Measurements from ENCODE around the gene MROH2A.
"Not testable (repeated sequence)": the region's sequence is repeated elsewhere in the genome, so short reads cannot be mapped to it uniquely, and the experiment has no call there.

MROH2A gene, protein sequence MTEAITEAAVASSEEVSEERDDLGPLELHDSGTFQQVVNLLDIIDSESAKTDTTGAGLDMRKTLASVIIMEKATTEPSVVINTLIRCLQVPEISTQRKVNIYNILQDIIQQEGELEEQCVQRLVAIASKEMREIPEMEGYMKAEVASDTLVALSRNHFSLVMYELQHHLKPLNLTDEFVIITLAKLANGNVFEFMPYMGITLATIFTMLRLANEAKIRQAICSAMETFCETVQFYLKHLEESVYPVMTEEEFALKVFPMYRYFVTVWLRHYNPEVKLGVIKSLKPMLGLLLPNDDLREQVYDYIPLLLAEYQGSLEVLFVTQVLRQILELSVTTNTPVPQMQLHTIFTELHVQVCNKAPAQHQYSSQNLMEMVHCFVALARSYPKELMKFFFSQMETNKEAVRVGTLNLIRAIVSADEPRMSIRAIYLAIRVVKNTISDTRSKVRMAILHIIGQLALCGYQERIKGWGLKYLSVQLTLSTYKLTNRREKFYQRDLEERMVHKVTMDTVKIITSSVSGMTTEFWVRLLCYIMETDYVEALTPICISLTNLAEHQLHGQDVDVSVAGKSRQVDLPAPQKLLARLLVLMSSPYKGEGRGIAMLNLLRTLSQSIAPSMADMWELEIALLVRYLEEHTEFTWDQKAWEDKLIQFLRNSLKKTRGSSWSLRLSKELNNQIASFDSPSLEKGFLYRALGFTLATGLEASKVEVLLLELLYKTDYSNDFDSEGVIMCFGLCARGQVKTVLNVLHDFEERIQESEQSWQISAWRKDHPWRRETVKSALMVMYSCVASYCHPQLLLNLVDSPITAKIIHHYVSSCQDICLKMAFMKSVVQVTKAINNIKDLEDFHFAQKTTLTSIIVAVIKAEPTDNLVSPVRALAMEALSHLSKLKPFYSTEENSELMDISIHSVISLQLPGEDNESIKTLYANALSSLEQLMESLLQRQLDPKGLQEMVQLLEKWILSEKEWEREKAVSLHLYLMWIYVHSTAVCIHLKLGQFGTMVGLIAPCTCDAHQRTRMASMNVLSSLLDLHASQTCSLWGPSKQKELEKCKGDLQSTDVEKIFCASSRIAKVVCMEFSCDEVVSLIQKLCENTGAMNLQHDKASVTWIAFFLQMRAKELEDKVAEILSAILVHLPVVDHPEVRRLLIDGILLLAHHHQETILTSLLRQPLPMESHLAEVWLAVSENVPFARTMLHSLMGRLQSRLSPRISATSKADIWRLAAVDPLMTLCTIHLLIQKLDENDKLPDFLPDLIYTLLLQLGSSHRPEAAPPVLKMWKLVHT (N-terminal part only)

DNA sequence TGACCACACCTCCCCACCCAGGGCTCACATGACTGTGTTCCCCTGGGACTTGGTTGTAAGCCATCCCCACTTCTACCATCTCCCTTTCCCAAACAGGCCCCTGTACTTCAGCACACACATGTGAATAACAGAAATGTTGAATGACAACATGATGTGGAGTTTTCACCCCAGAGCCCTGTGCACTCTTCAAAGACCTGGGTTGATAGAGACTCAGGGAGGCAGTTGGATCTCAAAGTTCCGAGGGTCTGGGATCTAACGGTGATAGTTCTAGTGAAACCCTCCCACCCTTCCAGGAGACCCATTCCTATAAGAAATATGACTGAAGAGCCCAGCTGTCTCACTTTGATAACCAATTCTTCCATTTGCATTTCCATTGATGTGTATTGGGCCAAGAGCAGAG lies at the start of gene MROH2A:
MROH2A (plus strand) TSS at position 301 of the 400 bp plus-strand sequence. CDS start 1,029 bp downstream, outside the sequence.
- no peak for DNase-seq (ENCODE audit: low spot score)

DNA sequence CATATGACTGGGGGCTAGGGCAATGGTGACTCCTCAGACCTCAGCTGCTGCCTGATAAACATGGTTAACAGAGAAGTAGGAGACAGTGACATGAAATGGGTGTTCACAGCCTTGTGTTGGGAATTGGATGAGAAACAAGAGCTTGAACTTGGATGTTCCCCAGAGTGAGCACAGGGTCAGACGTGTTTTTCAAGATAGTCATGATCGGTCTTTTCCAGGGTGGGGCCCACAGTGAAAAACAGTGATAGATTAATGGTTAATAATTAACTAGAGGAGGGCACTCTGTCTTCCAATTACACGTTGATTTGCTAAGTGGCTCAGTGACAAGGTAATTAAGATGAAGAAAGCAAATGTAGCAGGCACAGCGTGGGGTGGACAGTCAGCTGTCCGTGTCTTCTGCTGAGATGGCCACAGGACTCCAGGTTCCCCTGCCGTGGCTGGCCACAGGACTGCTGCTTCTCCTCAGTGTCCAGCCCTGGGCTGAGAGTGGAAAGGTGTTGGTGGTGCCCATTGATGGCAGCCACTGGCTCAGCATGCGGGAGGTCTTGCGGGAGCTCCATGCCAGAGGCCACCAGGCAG lies 49.3 kb upstream of the MROH2A start, which contains the start of gene UGT1A3:
UGT1A3 (plus strand) TSS at position 320 of the 579 bp plus-strand sequence; CDS start at position 405, 85 bp downstream.
- no peak for DNase-seq (ENCODE audit: low spot score)

DNA sequence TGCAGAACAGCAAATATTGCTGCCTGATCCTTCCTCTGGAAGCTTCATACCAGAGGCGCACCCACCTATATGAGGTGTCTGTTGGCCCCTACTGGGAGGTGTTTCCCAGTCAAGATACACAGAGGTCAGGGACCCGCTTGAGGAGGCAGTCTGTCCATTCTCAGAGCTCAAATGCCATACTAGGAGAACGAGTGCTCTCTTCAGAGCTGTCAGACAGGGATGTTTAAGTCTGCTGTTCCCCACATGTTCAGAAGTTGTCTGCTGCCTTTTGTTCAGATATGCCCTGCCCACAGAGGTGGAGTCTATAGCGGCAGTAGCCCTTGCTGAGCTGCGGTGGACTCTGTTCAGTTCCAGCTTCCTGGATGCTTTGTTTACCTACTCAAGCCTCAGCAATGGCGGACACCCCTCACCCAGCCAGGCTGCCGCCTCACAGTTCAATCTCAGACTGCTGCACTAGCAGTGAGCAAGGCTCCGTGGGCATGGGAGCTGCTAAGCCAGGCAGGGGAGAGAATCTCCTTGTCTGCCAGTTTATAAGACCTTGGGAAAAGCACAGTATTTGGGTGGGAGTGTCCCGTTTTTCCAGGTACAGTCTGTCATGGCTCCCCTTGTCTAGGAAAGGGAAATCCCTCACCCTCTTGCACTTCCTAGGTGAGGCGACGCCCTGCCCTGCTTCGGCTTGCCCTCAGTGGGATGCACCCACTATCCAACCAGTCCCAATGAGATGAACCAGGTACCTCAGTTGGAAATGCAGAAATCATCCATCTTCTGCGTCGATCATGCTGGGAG lies 41.1 kb upstream of the MROH2A start:
- not testable (repeated sequence) for DNase-seq (ENCODE audit: low spot score)

DNA sequence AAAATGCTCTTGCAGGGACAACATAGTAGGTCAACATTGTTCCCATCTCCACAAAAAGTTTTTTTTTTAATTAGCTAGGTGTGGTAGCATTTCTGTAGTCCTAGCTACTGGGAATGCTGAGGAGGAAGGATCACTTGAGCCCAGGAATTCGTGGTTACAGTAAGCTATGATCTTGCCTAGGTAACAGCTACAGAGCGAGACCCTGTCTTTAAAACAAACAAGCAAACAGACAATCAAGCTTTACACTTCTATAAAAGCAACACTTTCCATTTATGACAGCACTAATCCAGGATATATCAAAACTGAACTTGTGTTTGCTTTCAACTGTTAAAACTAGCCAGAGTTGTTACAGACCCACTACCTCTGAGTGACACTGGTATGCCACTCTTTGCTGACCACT lies 37.3 kb upstream of the MROH2A start:
- DNase-seq (ENCODE audit: low spot score), result no peak

DNA sequence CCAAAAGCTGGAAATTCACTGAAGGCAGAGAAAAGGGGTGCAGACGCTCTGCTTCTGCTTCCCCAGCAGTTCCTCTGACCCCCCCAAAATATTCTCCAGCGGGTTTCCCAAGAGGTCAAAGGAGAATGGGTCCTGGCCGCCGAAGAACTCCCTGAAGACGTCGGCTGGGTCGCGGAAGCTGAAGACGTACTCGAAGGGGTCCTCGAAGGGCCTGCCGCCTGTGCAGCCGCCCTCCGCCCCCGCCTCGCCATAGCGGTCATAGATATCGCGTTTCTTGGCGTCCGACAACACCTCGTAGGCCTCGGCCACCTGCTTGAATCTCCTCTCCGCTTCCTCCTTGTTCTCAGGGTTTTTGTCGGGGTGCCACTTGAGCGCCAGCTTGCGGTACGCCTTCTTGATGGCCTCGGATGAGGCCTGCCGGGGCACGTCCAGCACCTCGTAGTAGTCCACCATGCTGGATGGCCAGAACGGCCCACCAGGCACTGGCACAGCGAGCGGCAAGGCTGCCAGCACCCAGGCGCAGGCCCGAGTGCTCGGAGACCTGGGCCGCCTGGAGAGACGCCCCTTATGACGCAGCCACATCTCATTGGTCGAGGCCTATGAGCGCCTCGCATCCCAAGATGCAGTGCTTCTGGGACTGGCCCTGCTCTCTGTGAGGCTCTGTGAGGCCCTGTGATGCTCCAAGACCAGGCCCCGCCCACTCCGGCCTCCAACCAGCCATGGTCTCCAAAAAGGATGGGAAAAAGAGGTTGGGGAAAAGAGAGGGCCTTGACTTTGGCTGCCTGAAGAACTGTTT lies 34.5 kb upstream of the MROH2A start:
- DNase-seq (ENCODE audit: low spot score), result no peak

DNA sequence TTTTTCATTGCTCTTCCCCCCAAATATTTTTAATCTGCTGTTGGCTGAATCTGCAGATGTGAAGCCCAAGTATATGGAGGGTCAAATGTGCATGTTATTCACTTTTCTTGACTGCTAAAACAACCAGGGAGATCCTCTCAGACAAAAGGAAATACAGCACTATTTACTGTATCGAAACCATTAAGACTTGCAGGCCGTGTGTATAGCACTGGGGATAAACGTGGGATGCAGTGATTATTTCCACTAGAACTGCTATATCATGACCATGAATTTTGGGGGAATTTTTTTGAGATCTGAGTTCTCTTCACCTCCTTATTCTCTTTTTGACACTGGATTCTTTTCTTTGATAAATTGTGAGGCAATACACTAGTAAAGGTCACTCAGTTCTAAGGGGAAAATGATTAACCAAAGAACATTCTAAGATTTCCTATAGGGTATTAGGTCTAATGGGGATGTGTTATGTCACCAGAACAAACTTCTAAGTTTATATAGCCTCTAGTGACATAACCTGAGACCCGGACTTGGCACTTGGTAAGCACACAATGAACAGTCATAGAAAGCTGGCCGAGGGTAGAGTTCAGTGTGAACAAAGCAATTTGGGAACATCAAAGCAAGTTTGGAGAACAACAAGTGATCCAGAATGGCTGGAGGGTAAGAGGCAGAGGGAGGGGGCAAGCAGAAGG lies 32.9 kb upstream of the MROH2A start:
- no peak for DNase-seq (ENCODE audit: low spot score)

DNA sequence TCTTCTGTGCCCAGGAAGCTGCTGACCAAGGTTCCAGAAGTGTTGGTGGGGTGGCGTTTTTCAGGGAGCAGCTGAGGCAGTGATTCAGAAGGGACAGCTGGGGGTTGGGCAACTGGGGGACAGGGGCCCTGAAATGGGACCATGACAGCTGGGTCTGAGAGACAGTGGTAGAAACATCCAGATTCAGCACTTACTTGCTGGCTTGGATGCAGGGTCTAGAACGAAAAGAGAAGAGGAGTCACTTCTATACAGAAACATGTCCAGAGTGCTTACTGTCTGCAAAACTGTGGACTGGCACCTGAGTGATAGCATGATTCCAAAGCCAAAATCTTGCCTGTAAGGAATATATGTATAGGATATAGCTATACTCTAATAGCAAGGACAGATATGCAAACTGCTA lies 32.3 kb upstream of the MROH2A start:
- not testable (repeated sequence) for DNase-seq (ENCODE audit: low spot score)

DNA sequence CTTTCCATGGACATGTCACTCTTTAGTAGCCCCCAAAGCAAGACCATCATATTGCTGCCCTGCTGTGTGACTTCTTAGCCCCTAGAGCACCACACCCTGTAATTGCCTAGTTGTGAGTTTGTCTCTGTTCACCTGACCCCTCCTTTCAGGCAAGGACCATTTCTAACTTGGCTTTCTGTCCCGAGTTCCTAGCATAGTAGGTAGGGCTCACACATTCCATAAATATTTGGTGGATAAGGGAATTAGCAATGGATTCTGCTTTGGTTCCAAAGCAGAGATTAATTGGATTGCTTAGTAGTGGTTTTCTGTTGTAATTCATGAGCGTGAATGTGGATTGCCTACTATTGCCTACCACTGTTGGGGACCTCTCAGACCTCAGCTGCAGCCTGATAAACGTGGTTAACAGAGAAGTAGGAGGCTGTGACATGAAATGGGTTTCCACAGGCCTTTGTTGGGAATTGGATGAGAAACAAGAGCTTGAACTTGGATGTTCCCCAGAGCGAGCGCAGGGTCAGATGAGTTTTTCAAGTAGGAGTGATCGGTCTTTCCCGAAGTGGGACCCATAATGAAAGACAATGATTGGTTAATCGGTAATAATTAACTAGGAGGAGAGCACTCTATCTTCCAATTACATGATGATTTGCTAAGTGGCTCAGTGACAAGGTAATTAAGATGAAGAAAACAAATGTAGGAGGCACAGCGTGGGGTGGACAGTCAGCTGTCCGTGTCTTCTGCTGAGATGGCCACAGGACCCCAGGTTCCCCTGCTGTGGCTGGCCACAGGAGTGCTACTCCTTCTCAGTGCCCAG lies 31.5 kb upstream of the MROH2A start:
- DNase-seq (ENCODE audit: low spot score), result no peak

DNA sequence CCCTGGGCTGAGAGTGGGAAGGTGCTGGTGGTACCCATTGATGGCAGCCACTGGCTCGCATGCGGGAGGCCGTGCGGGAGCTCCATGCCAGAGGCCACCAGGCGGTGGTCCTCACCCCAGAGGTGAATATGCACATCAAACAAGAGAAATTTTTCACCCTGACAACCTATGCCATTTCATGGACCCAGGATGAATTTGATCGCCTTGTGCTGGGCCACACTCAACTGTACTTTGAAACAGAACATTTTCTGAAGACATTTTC lies 30.9 kb upstream of the MROH2A start:
- DNase-seq (ENCODE audit: low spot score), result no peak

DNA sequence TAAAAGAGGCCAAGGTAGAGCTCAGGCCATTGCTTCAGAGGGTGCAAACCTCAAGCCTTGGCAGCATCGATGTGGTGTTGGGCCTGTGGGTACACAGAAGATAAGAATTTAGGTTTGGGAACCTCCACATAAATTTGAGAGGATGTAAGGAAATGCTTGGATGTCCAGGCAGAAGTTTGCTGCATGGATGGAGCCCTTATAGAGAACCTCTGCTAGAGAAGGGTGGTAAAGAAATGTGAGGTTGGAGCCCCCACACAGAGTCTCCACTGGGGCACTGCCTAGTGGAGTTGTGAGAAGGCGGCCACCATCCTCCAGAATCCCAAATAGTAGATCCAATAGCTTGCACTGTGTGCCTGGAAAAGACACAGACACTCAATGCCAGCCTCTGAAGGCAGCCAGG lies 27.4 kb upstream of the MROH2A start:
- DNase-seq (ENCODE audit: low spot score), result not testable (repeated sequence)

DNA sequence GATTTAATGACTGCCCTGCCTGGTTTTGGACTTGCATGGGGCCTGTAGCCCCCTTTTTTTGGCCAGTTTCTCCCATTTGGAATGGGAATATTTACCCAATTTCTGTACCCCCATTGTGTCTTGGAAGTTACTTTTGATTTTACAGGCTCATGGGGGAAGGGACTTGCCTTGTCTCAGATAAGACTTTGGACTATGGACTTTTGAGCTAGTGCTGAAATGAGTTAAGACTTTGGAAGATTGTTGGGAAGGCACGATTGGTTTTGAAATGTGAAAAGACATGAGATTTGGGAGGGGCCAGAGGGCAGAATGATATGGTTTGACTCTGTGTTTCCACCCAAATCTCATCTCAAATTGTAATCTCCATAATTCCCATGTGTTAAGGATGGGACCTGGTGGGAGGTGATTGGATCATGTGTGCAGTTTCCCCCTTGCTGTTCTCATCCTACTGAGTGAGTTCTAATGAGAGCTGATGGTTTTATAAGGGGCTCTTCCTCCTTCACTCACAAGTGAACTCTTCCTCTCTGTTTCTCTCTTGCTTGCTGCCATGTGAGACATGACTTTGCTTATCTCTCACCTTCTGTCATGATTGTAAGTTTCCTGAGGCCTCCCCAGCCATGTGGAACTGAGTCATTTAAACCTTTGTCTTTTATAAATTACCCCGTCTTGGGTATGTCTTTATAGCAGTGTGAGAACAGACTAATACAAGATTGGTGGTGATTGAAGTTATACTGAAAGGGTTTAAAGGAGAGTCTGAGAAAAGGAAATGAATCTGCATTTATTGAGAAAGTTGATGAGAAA lies 26.7 kb upstream of the MROH2A start:
- not testable (repeated sequence) for DNase-seq (ENCODE audit: low spot score)

DNA sequence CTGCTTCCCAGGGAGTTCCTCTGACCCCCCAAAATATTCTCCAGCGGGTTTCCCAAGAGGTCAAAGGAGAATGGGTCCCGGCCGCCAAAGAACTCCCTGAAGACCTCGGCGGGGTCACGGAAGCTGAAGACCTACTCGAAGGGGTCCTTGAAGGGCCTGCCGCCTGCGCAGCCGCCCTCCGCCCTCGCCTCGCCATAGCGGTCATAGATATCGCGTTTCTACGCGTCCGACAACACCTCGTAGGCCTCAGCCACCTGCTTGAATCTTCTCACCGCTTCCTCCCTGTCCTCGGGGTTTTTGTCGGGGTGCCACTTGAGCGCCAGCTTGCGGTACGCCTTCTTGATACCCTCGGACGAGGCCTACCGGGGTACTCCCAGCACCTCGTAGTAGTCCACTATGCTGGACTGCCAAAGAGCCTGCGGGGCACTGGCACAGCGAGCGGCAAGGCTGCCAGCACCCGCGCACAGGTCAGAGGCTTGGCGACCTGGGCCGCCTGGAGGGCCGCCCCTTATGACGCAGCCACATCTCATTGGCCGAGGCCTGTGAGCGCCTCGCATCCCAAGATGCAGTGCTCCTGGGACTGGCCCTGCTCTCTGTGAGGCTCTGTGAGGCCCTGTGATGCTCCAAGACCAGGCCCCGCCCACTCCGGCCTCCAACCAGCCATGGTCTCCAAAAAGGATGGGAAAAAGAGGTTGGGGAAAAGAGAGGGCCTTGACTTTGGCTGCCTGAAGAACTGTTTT lies 23.1 kb upstream of the MROH2A start:
- no peak for DNase-seq (ENCODE audit: low spot score)

DNA sequence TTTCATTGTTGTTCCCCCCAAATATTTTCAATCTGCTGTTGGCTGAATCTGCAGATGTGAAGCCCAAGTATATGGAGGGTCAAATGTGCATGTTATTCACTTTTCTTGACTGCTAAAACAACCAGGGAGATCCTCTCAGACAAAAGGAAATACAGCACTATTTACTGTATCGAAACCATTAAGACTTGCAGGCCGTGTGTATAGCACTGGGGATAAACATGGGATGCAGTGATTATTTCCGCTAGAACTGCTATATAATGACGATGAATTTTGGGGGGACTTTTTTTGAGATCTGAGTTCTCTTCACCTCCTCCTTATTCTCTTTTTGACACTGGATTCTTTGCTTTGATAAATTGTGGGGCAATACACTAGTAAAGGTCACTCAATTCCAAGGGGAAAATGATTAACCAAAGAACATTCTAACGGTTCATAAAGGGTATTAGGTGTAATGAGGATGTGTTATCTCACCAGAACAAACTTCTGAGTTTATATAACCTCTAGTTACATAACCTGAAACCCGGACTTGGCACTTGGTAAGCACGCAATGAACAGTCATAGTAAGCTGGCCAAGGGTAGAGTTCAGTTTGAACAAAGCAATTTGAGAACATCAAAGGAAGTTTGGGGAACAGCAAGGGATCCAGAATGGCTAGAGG lies 21.6 kb upstream of the MROH2A start:
- DNase-seq (ENCODE audit: low spot score), result no peak

DNA sequence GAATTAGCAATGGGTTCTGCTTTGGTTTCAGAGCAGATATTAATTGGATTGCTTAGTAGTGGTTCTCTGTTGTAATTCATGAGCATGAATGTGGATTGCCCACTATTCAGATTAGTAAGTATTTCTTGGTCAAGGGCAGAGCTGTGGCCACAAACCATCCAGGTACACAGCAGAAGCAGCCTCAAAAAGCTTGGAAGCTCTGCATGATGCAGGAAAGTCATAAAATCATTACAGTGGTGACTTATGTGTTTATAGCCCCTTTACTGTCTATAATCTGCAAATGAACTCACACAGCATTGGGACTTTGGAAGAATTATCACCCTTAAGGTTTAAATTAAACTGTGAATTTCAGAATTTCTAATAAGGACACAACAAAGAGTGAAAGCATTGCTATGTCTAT lies 20.0 kb upstream of the MROH2A start:
- DNase-seq (ENCODE audit: low spot score), result no peak

DNA sequence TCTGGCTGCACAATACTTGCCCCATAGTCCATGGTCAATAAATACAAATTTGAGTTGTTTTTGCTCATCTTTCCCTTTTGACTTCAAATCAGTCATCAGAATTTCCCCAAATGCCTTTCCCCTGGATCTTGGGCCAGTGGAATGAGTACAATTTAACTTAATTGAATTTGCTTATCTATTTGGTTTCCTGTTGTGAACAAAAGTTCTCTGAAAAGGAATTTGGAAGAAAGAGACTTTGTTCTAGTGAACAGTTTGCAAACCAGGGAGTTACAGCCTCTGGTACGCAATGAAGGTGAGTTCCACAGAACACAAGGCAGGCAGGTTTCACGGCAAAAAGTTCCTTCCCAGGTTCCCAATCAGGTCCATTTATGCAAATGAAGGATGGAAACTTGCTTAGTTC lies 19.3 kb upstream of the MROH2A start:
- DNase-seq (ENCODE audit: low spot score), result no peak

DNA sequence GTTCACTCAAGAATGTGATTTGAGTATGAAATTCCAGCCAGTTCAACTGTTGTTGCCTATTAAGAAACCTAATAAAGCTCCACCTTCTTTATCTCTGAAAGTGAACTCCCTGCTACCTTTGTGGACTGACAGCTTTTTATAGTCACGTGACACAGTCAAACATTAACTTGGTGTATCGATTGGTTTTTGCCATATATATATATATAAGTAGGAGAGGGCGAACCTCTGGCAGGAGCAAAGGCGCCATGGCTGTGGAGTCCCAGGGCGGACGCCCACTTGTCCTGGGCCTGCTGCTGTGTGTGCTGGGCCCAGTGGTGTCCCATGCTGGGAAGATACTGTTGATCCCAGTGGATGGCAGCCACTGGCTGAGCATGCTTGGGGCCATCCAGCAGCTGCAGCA lies 18.1 kb upstream of the MROH2A start, which contains the start of gene UGT1A1:
UGT1A1 (plus strand) TSS at position 228 of the 400 bp plus-strand sequence; CDS start at position 246, 18 bp downstream.
- DNase-seq (ENCODE audit: low spot score), result no peak
